Stimulated activated CD8-positive, alpha-beta memory T cell treated with anti-CD3 and anti-CD28 coated beads, Interleukin-15, amount 100 ng/mL, for 24 hours (primary cell): ENCODE data around the gene IGSF10.

Source experiments
- DNase-seq: peaks from one replicate; pipeline ENCODE4 v3.0.0-alpha.2; 2020; ENCODE audit warnings: low read depth

IGSF10 gene

DNA sequence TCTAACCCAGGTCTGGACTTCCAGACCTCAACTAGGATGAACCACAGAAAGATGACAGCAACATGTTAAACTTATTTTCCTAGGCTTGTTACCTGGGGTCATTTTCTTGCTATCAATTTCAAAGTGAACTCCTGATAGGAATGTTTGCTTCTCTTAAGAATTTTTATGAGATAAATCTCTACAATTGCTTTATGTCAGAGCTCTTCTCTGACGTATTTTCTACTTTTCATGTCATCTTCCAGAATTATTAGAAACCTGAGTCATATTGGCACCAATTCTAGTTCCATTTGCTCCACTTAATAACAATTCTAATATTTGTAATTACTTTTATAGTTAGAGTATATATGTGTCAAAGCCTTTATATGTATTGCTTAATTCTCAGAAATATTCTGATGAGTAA is 2.1 kb upstream of the IGSF10 start:
- DNase-seq: no peak

- DNase-seq: no peak
These were observed 1.5 kb upstream of the IGSF10 start for GRCh38 chr3:151462278-151462780.

GRCh38 chr3:151460228-151460627 is 633 bp downstream of the IGSF10 start:
- no peak for DNase-seq

DNA sequence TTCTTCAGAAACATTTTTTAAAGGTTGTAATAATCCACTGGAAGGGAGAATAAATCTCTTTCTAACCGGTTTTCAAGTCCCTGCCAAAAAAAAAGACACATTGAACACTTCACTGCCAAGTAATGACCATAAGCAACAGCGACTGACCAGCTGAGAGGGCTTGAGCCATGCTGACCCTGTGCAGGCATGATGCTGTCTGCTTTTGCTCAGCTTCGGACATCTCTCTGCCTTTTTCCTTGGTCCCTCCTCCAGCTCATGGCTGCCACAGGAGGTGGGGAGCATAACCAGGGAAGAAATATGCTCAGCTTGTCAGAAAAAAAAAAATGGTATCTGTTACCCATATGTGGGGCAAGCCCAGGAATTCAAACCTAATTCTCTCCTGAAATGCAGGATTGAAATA is 1.5 kb downstream of the IGSF10 start:
- DNase-seq: no peak

- DNase-seq: no peak
These were observed 4.8 kb downstream of the IGSF10 start for GRCh38 chr3:151456065-151456464.

DNA sequence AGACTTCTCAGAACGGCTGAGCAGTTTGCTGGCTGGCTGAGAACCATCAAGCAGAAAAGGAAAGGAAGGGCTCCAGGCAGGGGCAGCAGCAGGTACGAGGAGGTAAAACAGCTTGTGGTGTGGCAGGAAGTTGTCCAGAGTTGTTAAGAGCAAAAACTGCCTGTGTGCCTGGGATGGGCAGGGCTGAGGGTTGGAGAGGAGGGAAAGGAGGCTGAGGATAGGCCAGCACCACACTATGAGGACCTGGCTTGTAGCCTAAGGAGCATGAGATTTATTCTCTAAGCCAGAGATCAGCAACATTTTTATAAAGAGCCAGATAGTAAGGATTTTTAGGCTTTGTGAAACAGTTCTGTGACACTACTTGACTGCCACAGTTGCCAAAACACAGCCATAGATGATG is 8.0 kb downstream of the IGSF10 start:
- DNase-seq: no peak

DNA sequence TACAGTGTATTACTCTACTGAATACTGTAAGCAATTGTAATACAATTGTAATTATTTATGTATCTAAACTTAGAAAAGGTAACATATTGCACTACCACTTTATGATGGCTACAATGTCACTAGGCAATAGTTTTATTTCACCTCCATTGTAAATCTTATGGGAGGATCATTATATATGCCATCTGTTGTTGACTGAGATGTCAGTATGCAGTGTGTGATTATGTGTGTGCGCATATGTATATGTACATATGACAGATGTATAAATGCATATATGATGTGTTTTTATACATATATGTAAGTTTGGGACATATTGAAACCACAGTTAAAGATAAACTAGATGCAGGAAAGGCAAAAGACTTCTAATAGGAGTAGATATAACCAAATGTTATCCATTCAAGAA is 8.5 kb downstream of the IGSF10 start:
- no peak for DNase-seq

- DNase-seq: no peak
These were observed 14.9 kb downstream of the IGSF10 start for GRCh38 chr3:151446002-151446340.

DNA sequence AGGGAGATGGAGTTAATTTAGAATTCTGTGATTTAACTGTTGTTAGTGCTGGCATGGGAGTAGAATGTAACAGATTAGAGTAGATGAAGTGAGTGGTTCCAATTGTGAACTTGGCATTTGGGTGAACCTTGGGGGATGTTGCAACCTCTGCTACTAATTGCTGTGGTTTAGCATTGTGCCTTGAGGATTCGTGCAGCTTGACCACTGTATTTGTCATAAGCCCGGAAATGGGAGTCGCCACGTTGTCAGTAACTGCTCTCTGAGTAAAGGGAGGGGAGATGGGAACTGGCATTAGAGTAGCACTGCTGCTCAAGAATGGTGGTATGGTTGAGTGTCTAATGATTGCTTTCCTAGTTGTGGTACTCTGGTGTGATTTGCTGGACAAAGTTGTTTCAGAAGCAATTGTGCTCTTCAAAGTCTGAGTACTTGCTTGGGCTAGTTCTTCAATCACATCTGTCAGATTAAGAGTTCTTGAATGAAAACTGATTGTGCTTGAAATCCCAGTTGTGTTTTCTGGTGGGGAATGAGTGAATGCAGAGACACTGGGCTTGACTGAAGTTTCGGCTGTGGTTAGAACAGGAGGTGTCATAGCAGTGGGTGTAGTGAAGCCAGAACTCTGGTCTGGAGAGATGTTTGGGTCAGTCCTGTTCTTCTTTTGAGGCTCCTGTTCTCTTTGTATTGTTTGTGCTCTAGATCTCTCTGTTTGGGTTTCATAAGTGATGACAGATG is 15.4 kb downstream of the IGSF10 start:
- DNase-seq: no peak

- DNase-seq: no peak
These were observed 17.3 kb downstream of the IGSF10 start for GRCh38 chr3:151443583-151443982.

GRCh38 chr3:151440940-151441339 is 19.9 kb downstream of the IGSF10 start:
- no peak for DNase-seq

GRCh38 chr3:151439652-151440125 is 21.2 kb downstream of the IGSF10 start:
- DNase-seq: no peak

- DNase-seq: no peak
These were observed 23.0 kb downstream of the IGSF10 start for GRCh38 chr3:151437906-151438305.

GRCh38 chr3:151436675-151437446 is 24.0 kb downstream of the IGSF10 start:
- no peak for DNase-seq

- DNase-seq: no peak
These were observed 26.5 kb downstream of the IGSF10 start for GRCh38 chr3:151434151-151434890.

DNA sequence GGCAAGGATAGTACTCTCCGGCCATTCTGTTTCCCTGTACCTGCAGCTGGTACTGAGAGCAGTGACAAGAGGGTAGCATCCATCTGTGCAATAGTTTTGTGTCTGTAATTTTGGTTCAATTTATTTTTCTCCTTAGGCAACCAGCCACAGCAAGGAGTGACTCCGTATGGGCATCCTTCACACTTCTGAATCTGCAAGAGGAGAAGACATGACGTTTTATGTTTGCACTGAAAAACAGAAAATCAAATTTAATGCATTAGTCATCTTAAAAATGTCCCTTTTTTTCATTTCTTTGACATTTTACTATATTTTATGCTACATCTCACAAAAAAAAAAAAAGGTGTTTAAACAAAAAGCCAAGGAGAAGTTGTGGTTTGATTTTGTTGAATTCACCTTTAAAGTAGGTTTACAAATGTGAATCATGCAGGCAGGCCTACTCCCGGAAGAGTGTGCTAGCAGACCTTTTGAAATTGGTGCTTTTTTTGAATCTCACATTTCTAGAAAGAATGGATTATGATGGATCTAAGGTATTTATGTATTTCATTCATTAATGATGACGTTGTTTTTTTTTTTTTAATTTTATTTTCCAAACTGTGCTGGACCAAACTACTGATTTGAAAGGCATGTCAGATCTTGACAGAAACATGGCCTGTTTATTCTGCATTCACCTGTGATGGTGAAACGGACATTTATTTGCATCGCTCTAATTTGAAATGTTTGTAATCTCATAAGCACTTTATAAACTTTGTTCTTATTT is 28.1 kb downstream of the IGSF10 start:
- DNase-seq: no peak

DNA sequence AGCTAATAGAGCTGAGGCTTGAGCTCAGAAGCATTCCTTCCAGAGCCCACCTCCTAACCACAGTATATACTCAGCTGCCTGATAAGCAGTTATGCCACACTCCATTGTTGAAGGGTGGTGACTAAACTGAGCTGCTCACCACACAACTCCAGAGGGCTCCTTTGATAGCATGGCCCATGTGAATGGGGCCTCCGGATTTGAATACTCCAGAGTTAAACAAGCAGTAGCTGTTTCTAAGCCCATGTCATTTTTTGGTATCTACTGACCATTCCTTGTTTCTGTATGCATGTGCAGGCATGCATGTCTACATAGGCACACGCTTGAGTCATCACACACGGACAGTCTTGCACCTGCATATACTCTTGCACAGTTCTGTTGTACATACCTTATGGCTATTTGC is 28.9 kb downstream of the IGSF10 start:
- no peak for DNase-seq

DNA sequence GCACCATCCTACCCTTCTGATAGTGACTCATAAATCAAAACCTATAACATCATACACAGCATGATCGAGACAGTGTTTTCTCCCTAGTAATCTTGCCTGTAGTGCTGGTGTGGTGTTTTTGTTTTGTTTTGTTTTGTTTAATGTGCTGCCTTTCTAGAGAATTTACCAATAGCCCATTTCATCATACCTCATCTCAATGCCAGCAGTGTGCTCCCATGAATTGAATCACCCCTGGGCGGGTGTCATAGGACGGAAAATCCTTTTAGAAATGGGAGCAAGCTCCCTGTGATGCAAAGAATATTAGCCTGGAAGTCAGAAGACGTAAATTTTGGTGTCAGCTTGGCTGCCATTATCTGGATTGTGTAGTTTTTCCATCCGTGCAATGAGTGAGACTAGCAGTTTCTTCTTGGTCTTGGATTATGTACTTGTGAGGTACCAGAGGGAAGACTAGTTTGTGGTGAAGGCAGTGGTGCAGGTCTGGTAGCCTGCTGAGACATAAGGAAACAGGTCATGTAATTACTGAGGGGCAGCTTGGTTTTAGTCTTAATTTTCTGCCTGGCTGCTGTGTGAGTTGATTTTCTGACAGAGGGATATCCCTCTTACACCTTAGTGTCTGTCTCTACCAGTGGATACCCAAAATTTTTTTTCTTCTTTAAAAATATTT is 29.9 kb downstream of the IGSF10 start:
- no peak for DNase-seq

GRCh38 chr3:151428386-151428785 is 32.5 kb downstream of the IGSF10 start:
- DNase-seq: no peak

DNA sequence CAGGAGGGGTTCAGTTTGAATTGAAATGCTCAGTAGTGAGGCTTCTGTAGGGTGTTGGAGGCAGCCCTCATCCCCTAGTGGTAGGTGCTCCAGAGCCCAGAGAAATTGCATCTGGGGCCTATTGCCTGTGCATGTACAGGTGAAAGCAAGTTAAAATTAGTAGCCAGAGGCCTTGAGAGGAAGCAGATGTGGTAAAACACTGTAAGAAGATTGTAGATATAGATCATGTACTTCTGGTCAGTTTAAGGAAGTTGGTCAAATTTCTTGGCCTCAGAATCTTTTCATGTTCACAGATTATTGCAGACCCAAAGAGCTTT is 34.6 kb downstream of the IGSF10 start:
- DNase-seq: no peak

DNA sequence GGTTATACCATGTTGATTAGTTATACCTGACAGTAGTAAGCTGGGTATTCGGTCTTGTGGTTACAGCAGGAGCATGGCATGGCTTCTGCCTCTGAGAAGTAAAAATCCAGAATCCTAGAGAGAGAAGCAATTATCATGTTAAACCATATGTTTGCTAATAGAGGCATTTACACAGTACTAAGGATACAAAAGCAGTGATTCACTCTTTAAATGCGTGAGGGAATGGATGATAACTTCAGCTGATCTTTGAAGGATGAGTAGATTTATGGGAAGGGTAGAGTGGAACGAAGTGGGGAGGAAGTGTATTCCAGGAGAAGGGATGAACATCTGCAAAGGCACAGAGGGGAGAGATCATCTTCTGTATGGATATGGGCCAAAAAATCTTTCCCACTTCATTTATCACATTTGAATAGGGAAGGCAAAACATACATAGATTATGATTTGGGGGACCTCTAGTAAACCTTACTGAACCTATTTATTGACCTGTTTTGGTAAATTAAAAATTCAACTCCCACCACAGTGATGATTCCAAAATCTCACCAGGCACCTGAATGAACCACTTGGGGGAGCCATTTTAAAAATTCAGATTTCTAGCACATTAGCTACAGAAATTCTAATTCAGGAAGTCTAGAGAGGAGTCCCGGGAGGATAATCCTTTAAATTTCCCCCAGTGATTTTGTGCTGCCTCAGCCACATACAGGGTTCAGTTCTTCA is 35.1 kb downstream of the IGSF10 start:
- no peak for DNase-seq
